HFFc6 (cell line): ENCODE data around the gene MTFR1L. TPM values are rescaled to one million over a fixed set of nuclear protein-coding genes. Genes with fewer than 3 reads are reported as not detected.

ENCODE experiments used
- DNase-seq: peaks from one replicate; pipeline ENCODE4 v3.0.0-alpha.2; 2018
- H3K27ac Mint-ChIP-seq: 2 replicates; pipeline ENCODE4 v1.8.0; 2020; ENCODE audit warnings: mild to moderate bottlenecking, mixed read lengths
- H3K27me3 Mint-ChIP-seq: 2 replicates; pipeline ENCODE4 v1.8.0; 2021; ENCODE audit warnings: mild to moderate bottlenecking, moderate library complexity, mixed read lengths; ENCODE audit not compliant: insufficient read depth
- H3K36me3 Mint-ChIP-seq: 2 replicates; pipeline ENCODE4 v1.8.0; 2021; ENCODE audit warnings: low read depth, mixed read lengths
- H3K4me1 Mint-ChIP-seq: 2 replicates; pipeline ENCODE4 v1.8.0; 2020; ENCODE audit warnings: low read depth, mixed read lengths
- H3K4me3 Mint-ChIP-seq: 2 replicates; pipeline ENCODE4 v1.8.0; 2020; ENCODE audit warnings: mild to moderate bottlenecking, moderate library complexity, mixed read lengths
- H3K9me3 Mint-ChIP-seq: 2 replicates; pipeline ENCODE4 v1.8.0; 2020; ENCODE audit warnings: mild to moderate bottlenecking, mixed read lengths
- CTCF ChIP-seq: fragments of 200-600 bp; sonication (generic); IDR thresholded peaks from 2 replicates; pipeline ENCODE4 v1.5.0; 2021; ENCODE audit warnings: antibody characterized with exemption, mild to moderate bottlenecking
- total RNA-seq, 6 experiments: library from RNA; stranded (reverse); fragmentation: NEBNext Ultra II Directional; extraction: Animal tissue kit (Norgen Biotek cat#: 25700); gene quantifications; 2 replicates in 1 of 6; 3 replicates in 5 of 6; pipeline ENCODE4 v1.2.3, GENCODE V29; 2021

MTFR1L gene
- total RNA-seq, 6 experiments from 2014 or later: 52.4 to 69.1 (median 59.1) TPM

- no peak overlapping the region for H3K27ac Mint-ChIP-seq
- H3K36me3 Mint-ChIP-seq: no peaks in the 10 kb centered on the region; the same call in 1 of the 2 replicates
- no peak for DNase-seq
- no peaks in the 10 kb centered on the region; the same call in none of the 2 replicates for H3K27me3 Mint-ChIP-seq
- no peaks in the 10 kb centered on the region for H3K9me3 Mint-ChIP-seq
- peaks cover 22% of the 10 kb centered on the region for H3K4me1 Mint-ChIP-seq
- no peak for TF ChIP-seq CTCF
- no peak overlapping the region for H3K4me3 Mint-ChIP-seq
Observed at GRCh38 chr1:25806418-25806817, 13.3 kb upstream of the MTFR1L start.

DNA sequence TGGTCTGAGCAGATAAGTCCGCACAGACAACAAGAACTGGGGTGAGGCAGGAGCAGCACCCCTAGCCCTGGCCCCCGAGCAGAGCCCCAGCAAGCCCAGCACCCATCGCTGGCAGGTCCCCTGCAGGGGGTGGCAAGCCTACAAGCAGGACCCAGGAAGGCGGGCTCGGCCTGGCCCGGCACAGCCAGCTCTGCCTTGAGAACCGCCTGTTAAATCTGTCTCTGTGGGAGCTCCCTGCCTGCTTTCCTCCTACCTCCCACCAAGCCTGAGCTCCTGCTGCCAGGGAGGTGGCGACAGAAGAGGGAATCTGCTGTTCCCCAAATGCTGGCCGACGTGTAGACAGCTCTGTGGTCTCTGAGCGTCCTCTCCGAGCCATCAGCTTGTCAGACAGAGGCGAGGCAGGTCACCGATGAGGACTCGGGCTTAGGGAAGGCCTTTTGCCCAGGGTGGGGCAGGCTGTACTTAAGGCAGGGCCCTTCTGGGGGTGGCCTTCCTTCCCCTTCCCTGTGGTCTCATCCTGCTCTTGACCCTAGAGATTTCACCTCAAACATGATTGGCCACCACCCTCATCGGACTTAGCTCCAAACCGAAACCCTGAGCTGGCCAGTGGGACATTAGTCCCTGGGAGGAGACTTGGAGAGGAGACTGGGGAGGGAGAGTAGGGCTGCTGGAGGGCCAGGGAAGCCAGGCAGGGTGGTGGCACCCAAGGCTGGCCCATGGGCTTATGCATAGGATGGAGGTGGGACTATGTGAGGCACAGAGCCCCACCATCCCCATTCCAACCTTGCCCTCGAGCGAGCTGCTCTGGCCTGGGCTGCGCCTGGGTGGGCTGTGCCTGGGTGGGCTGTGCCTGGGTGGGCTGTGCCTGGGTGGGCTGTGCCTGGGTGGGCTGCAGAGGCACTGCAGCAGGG, 12.0 kb upstream of the MTFR1L start:
- no peak overlapping the region for H3K27ac Mint-ChIP-seq
- no peaks in the 10 kb centered on the region for H3K9me3 Mint-ChIP-seq
- no peaks in the 10 kb centered on the region; the same call in none of the 2 replicates for H3K27me3 Mint-ChIP-seq
- DNase-seq: no peak
- H3K4me1 Mint-ChIP-seq: peaks cover 22% of the 10 kb centered on the region
- H3K4me3 Mint-ChIP-seq: no peak overlapping the region
- no peak for TF ChIP-seq CTCF
- no peaks in the 10 kb centered on the region; the same call in 1 of the 2 replicates for H3K36me3 Mint-ChIP-seq

DNA sequence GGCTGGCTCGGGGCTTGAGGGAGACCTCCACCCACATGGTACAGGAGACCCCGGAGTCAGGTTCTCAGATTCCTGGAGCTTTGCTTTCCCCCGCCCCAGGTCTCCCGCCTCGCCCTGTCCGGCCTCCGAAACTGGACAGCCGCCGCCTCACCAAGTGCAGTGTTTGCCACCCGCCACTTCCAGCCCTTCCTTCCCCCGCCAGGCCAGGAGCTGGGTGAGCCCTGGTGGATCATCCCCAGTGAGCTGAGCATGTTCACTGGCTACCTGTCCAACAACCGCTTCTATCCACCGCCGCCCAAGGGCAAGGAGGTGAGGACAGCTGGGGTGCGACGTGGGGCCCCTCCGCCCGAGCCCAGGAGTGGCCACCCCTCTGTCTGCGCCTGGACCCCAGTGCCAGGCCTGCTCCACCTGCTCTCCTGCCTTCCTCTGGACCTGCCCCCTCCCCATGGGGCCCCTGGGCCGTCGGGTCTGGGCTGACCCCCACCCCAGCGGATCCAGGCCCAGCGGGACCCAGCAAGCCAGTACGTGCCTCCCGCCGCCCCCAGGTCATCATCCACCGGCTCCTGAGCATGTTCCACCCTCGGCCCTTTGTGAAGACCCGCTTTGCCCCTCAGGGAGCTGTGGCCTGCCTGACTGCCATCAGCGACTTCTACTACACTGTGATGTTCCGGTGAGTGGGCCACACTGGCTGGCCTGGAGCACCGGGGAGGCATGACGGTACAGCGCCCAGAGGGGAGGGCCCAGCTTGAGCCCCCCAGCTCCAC, 11.1 kb upstream of the MTFR1L start:
- Mint-ChIP-seq H3K4me1 (peaks cover 22% of the 10 kb centered on the region), H3K27ac (no peak overlapping the region), H3K27me3 (no peaks in the 10 kb centered on the region; the same call in none of the 2 replicates), H3K4me3 (no peak overlapping the region), H3K36me3 (no peaks in the 10 kb centered on the region; the same call in 1 of the 2 replicates), H3K9me3 (no peaks in the 10 kb centered on the region)
- DNase-seq: no peak
- no peak for TF ChIP-seq CTCF

GRCh38 chr1:25809283-25809926, 10.3 kb upstream of the MTFR1L start:
- H3K4me3 Mint-ChIP-seq: no peak overlapping the region
- peaks cover 17% of the 10 kb centered on the region for H3K4me1 Mint-ChIP-seq
- DNase-seq: no peak
- no peak for TF ChIP-seq CTCF
- no peaks in the 10 kb centered on the region; the same call in 1 of the 2 replicates for H3K36me3 Mint-ChIP-seq
- no peak overlapping the region for H3K27ac Mint-ChIP-seq
- H3K9me3 Mint-ChIP-seq: no peaks in the 10 kb centered on the region
- H3K27me3 Mint-ChIP-seq: no peaks in the 10 kb centered on the region; the same call in none of the 2 replicates

GRCh38 chr1:25809929-25810328, 9.8 kb upstream of the MTFR1L start:
- Mint-ChIP-seq H3K4me3 (no peak overlapping the region), H3K4me1 (peaks cover 13% of the 10 kb centered on the region), H3K27me3 (peaks cover under 1% of the 10 kb centered on the region), H3K27ac (no peak overlapping the region), H3K9me3 (no peaks in the 10 kb centered on the region), H3K36me3 (no peaks in the 10 kb centered on the region; the same call in 1 of the 2 replicates)
- TF ChIP-seq CTCF: no peak
- no peak for DNase-seq
